Endothelial cell of umbilical vein (primary cell): ENCODE results near the gene CD58.

ENCODE experiments used
- CTCF ChIP-seq, 2 donors: IDR thresholded peaks; 1 replicate in 1 of 2; 2 replicates in 1 of 2; pipeline ENCODE4 v1.5.1; 2011; ENCODE audit warnings: low read length in 2 of 2, mild to moderate bottlenecking in 2 of 2, moderate library complexity in 2 of 2, control low read depth in 1 of 2, inconsistent platforms in 1 of 2, low read depth in 1 of 2; ENCODE audit not compliant: insufficient read depth in 1 of 2; ENCODE audit errors: extremely low read depth in 1 of 2
- EZH2 ChIP-seq: IDR thresholded peaks from 2 replicates; pipeline ENCODE4 v1.6.1; 2012; ENCODE audit warnings: borderline replicate concordance, low read depth, mild to moderate bottlenecking, moderate library complexity, low read length, inconsistent platforms; ENCODE audit not compliant: severe bottlenecking
- GATA2 ChIP-seq: IDR thresholded peaks from 2 replicates; pipeline ENCODE4 v1.7.0; 2011; ENCODE audit warnings: low read depth, mild to moderate bottlenecking, moderate library complexity, mixed read lengths, low read length; ENCODE audit not compliant: insufficient read length, insufficient read depth
- JUN ChIP-seq: IDR thresholded peaks from 2 replicates; pipeline ENCODE4 v1.6.1; 2011; ENCODE audit warnings: borderline replicate concordance, low read depth; ENCODE audit not compliant: insufficient read length, insufficient read depth
- POLR2A ChIP-seq: IDR thresholded peaks from 2 replicates; pipeline ENCODE4 v1.6.1; 2012; ENCODE audit warnings: low read depth, mild to moderate bottlenecking, control low read depth, low read length
- POLR2AphosphoS5 ChIP-seq: IDR thresholded peaks from 2 replicates; pipeline ENCODE4 v1.6.1; 2012; ENCODE audit warnings: low read depth, mild to moderate bottlenecking, control low read depth, low read length, moderate library complexity; ENCODE audit not compliant: insufficient read depth

- TF ChIP-seq POLR2A: no peak
- TF ChIP-seq CTCF (IDR thresholded peaks at IDR 0.05; ENCODE audit: extremely low read depth in 1 of 2, insufficient read depth in 1 of 2, low read depth in 1 of 2, low read length in 2 of 2): no peak
- TF ChIP-seq GATA2: no peak
- TF ChIP-seq POLR2AphosphoS5: no peak
- TF ChIP-seq EZH2: no peak
- TF ChIP-seq JUN: no peak
Observed at GRCh38 chr1:116564426-116564825, 6.4 kb downstream of the CD58 start.
